ENCODE data around the gene HCN4. TPM values are rescaled to one million over a fixed set of nuclear protein-coding genes. Genes with fewer than 3 reads are reported as not detected.

The HCN4 gene
- total RNA-seq, 2 experiments from 2014 or later, result not detected

DNA sequence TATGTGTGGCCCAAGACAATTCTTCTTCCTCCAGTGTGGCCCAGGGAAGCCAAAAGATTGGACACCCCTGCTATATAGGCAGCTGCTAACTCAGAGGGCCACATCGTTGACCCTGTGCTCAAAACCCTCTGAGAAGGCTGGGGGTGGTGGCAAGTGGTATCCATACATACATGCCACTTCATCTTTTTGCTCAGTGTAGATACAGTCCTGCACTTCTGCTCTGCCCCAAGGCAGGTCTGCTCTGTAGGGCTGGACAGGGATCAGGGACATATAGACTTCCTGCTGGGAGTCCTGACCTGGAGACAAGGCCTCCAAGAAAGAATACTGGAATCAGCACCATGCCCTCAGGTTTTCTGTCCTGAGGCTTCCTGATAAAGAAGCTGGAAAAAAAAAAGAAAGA is 4.5 kb upstream of the HCN4 start:
- Histone ChIP-seq H3K27ac (ENCODE audit: low read depth in 1 of 2, low read length in 2 of 2) (no peak overlapping the region), H3K27me3 (ENCODE audit: control insufficient read depth in 1 of 2, insufficient read depth in 2 of 2, low read length in 2 of 2) (peaks cover 24 to 32% of the 10 kb centered on the region in 2 experiments), H3K4me3 (ENCODE audit: low read length) (no peak overlapping the region), H3K4me1 (ENCODE audit: insufficient read depth, low read length) (no peaks in the 10 kb centered on the region), H3K9me3 (ENCODE audit: control insufficient read depth in 1 of 2, insufficient read depth in 1 of 2, low read length in 2 of 2) (peaks cover 0 to 12% of the 10 kb centered on the region in 2 experiments), H3K36me3 (ENCODE audit: insufficient read depth, low read length) (no peaks in the 10 kb centered on the region)
- intact Hi-C loops (cut with DNase I, micrococcal nuclease), result no loop called here
- H3K27ac Mint-ChIP-seq, result no peak overlapping the region
- H3K4me3 Mint-ChIP-seq, result no peak overlapping the region
- H3K36me3 Mint-ChIP-seq (ENCODE audit: low read depth), result no peaks in the 10 kb centered on the region
- H3K27me3 Mint-ChIP-seq, result peaks cover 25% of the 10 kb centered on the region
- no peak for DNase-seq
- ATAC-seq (ENCODE audit: poor library complexity), result no peak
- H3K4me1 Mint-ChIP-seq (ENCODE audit: low read depth), result no peaks in the 10 kb centered on the region
- POLR2A ChIA-PET, result no interaction called here
- CTCF ChIA-PET, result no interaction called here
- TF ChIP-seq, protein P1, sequence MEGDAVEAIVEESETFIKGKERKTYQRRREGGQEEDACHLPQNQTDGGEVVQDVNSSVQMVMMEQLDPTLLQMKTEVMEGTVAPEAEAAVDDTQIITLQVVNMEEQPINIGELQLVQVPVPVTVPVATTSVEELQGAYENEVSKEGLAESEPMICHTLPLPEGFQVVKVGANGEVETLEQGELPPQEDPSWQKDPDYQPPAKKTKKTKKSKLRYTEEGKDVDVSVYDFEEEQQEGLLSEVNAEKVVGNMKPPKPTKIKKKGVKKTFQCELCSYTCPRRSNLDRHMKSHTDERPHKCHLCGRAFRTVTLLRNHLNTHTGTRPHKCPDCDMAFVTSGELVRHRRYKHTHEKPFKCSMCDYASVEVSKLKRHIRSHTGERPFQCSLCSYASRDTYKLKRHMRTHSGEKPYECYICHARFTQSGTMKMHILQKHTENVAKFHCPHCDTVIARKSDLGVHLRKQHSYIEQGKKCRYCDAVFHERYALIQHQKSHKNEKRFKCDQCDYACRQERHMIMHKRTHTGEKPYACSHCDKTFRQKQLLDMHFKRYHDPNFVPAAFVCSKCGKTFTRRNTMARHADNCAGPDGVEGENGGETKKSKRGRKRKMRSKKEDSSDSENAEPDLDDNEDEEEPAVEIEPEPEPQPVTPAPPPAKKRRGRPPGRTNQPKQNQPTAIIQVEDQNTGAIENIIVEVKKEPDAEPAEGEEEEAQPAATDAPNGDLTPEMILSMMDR (IDR thresholded peaks at IDR 0.05), result no peak
- no peaks in the 10 kb centered on the region for H3K9me3 Mint-ChIP-seq

DNA sequence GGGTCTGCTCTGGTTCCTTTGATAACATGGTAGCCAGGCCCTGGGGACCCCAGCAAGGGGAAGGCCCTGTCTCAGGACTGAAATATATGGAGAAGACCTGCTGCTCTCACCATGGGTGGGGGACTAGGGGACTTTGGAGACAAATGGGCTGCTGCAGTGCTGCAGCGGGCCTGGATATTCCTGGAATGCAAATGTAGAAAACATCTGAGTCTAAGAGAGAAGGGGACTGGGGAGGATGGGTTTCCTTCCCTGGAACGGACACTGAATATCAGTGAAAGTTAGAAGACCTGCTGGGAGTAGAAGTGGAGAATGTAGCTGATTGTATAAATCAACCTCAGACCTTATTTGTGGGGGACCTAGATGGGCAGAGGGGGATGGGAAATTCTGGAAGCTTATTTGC is 3.1 kb upstream of the HCN4 start:
- H3K4me3 ChIP-seq (ENCODE audit: low read length), result no peak overlapping the region
- ChIA-PET CTCF (no interaction called here), POLR2A (no interaction called here)
- DNase-seq (no peak), ATAC-seq (ENCODE audit: poor library complexity) (no peak)
- no peak overlapping the region for H3K27ac ChIP-seq (ENCODE audit: low read depth in 1 of 2, low read length in 2 of 2)
- H3K9me3 ChIP-seq (ENCODE audit: control insufficient read depth in 1 of 2, insufficient read depth in 1 of 2, low read length in 2 of 2), result peaks cover 0 to 18% of the 10 kb centered on the region in 2 experiments
- H3K4me3 Mint-ChIP-seq, result no peak overlapping the region
- no peaks in the 10 kb centered on the region for H3K4me1 ChIP-seq (ENCODE audit: insufficient read depth, low read length)
- no peaks in the 10 kb centered on the region for H3K4me1 Mint-ChIP-seq (ENCODE audit: low read depth)
- peaks cover 30% of the 10 kb centered on the region for H3K27me3 Mint-ChIP-seq
- no peak overlapping the region for H3K27ac Mint-ChIP-seq
- H3K9me3 Mint-ChIP-seq, result no peaks in the 10 kb centered on the region
- intact Hi-C loops (cut with DNase I, micrococcal nuclease), result no loop called here
- no peaks in the 10 kb centered on the region for H3K36me3 Mint-ChIP-seq (ENCODE audit: low read depth)
- H3K27me3 ChIP-seq (ENCODE audit: control insufficient read depth in 1 of 2, insufficient read depth in 2 of 2, low read length in 2 of 2), result peaks cover 30 to 38% of the 10 kb centered on the region in 2 experiments
- H3K36me3 ChIP-seq (ENCODE audit: insufficient read depth, low read length), result no peaks in the 10 kb centered on the region
- TF ChIP-seq, protein P1 (IDR thresholded peaks at IDR 0.05), result no peak

DNA sequence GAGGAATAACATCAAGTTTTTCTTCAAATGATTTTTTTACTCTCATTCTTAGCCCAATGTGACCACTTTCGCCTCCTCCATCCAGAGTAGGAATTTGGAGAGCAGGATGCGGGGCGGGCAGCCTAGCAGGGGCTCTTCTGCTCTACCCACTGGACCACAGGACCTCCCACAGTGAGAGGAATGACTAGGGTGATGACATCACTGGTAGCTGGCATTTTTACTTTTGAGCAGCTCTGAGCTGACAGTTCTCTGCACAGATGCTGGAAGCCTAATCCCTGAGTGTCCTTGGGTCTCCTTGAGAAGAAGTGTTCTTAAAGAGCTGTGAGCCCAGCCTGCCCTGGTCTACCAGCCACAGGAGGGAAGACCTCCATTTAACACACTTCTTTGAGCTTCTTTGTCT is 1.4 kb upstream of the HCN4 start:
- no peak overlapping the region for H3K4me3 Mint-ChIP-seq
- no peak for ATAC-seq (ENCODE audit: poor library complexity)
- DNase-seq, result no peak

More for the DNA sequence above, 1.4 kb upstream of the HCN4 start:
- POLR2A ChIA-PET, result no interaction called here
- Histone ChIP-seq H3K36me3 (ENCODE audit: insufficient read depth, low read length) (no peaks in the 10 kb centered on the region), H3K9me3 (ENCODE audit: control insufficient read depth in 1 of 2, insufficient read depth in 1 of 2, low read length in 2 of 2) (peaks cover 0 to 12% of the 10 kb centered on the region in 2 experiments), H3K4me1 (ENCODE audit: insufficient read depth, low read length) (no peaks in the 10 kb centered on the region), H3K27me3 (ENCODE audit: control insufficient read depth in 1 of 2, insufficient read depth in 2 of 2, low read length in 2 of 2) (peaks cover 41 to 54% of the 10 kb centered on the region in 2 experiments), H3K4me3 (ENCODE audit: low read length) (no peak overlapping the region), H3K27ac (ENCODE audit: low read depth in 1 of 2, low read length in 2 of 2) (no peak overlapping the region)
- CTCF ChIA-PET, result no interaction called here
- no peaks in the 10 kb centered on the region for H3K36me3 Mint-ChIP-seq (ENCODE audit: low read depth)
- H3K27ac Mint-ChIP-seq, result no peak overlapping the region
- H3K9me3 Mint-ChIP-seq, result no peaks in the 10 kb centered on the region
- intact Hi-C loops (cut with DNase I, micrococcal nuclease), result no loop called here
- TF ChIP-seq, protein P1 (IDR thresholded peaks at IDR 0.05), result no peak
- no peaks in the 10 kb centered on the region for H3K4me1 Mint-ChIP-seq (ENCODE audit: low read depth)
- peaks cover 47% of the 10 kb centered on the region for H3K27me3 Mint-ChIP-seq
